Esophagus (tissue), 2 donors: ENCODE results near the gene EHD3. TPM values are rescaled to one million over a fixed set of nuclear protein-coding genes. Genes with fewer than 3 reads are reported as not detected.
A peak's percentile ranks its signal among the peaks of the same experiment; 100 is the strongest.

ENCODE experiments used
- H3K27ac ChIP-seq, 2 donors: one replicate each; pipeline ENCODE4 v1.5.1; 2013; ENCODE audit warnings: low read depth in 2 of 2, mild to moderate bottlenecking in 2 of 2, inconsistent platforms in 1 of 2, low read length in 1 of 2, moderate library complexity in 1 of 2
- H3K27me3 ChIP-seq, 2 donors: one replicate each; pipeline ENCODE4 v1.6.1; 2013; ENCODE audit warnings: low read length in 2 of 2, control low read depth in 1 of 2, mild to moderate bottlenecking in 1 of 2; ENCODE audit not compliant: insufficient read depth in 2 of 2, control insufficient read depth in 1 of 2
- H3K36me3 ChIP-seq, 2 donors: one replicate each; pipeline ENCODE4 v1.6.1; 2013; ENCODE audit warnings: low read length in 1 of 2; ENCODE audit not compliant: control insufficient read depth in 2 of 2, insufficient read depth in 2 of 2
- H3K4me1 ChIP-seq, 2 donors: one replicate each; pipeline ENCODE4 v1.6.1; 2013; ENCODE audit warnings: low read length in 1 of 2; ENCODE audit not compliant: control insufficient read depth in 2 of 2, insufficient read depth in 2 of 2
- H3K4me3 ChIP-seq, 2 donors: one replicate each; pipeline ENCODE4 v1.5.1; 2013; ENCODE audit warnings: low read length in 2 of 2, mild to moderate bottlenecking in 2 of 2, low read depth in 1 of 2, moderate library complexity in 1 of 2
- H3K9me3 ChIP-seq, 2 donors: one replicate each; pipeline ENCODE4 v1.6.1; 2013; ENCODE audit warnings: mild to moderate bottlenecking in 2 of 2, low read depth in 1 of 2, low read length in 1 of 2, moderate library complexity in 1 of 2; ENCODE audit not compliant: control insufficient read depth in 2 of 2, insufficient read depth in 1 of 2
- WGBS, 2 donors: extraction: QIAGEN DNeasy Blood & Tissue Kit; methylation state at CpG; one replicate each; pipeline ENCODE4 v1.1.7; 2013; 5-methylcytosine and 5-hydroxymethylcytosine counted together
- polyA plus RNA-seq, 2 donors: library from polyadenylated mRNA; stranded (reverse); fragments of 200-250 nt; gene quantifications; one replicate each; pipeline ENCODE4 v1.2.3, GENCODE V29; 2013
- donor health status: healthy with polysubstance abuse.
- donor health status: Bipolar disorder and iron deficiency.

EHD3 gene
- polyA plus RNA-seq, 2 donors, result 24.1 to 27.4 TPM

GRCh38 chr2:31219131-31219969 is 14.6 kb upstream of the EHD3 start:
- Histone ChIP-seq H3K4me3 (no peak overlapping the region), H3K36me3 (no peaks in the 10 kb centered on the region), H3K9me3 (no peaks in the 10 kb centered on the region), H3K27me3 (no peaks in the 10 kb centered on the region), H3K4me1 (peaks cover 0 to 13% of the 10 kb centered on the region in 2 donors), H3K27ac (peak overlapping the region in 1 of 2 donors; percentile 24)
- WGBS, 2 donors, result 58 to 59% methylated on average over 11 of the region's 11 CpGs

DNA sequence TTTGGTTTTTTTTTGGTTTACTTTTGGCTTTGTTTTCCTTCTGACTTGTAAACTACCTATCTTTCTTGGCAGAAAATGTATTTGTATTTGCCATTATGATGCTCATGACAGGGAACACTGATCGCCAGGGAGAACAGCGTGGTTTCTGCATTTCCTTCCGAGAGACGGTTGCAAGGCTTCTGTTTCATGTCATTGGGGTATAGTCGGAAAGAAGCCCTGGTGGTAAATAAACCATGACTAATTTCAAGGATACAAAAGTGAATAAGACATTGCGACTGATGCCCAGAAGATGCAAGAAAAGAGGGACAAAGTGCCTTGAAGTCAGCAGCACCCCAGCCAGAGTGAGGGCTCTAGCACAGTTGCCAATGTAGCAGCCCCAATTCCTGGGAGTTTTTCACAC is 12.4 kb upstream of the EHD3 start:
- Histone ChIP-seq H3K27me3 (no peaks in the 10 kb centered on the region), H3K4me1 (peaks cover 0 to 12% of the 10 kb centered on the region in 2 donors), H3K36me3 (no peaks in the 10 kb centered on the region), H3K27ac (no peak overlapping the region), H3K9me3 (no peaks in the 10 kb centered on the region), H3K4me3 (no peak overlapping the region)
- 68 to 79% methylated on average over 6 of the region's 6 CpGs for WGBS, 2 donors

- WGBS, 2 donors, result 80 to 85% methylated on average over 4 of the region's 4 CpGs
- Histone ChIP-seq H3K36me3 (no peaks in the 10 kb centered on the region), H3K27me3 (no peaks in the 10 kb centered on the region), H3K4me1 (peaks cover 0 to 12% of the 10 kb centered on the region in 2 donors), H3K27ac (no peak overlapping the region), H3K4me3 (no peak overlapping the region), H3K9me3 (no peaks in the 10 kb centered on the region)
These were observed 11.9 kb upstream of the EHD3 start for GRCh38 chr2:31222071-31222470.

DNA sequence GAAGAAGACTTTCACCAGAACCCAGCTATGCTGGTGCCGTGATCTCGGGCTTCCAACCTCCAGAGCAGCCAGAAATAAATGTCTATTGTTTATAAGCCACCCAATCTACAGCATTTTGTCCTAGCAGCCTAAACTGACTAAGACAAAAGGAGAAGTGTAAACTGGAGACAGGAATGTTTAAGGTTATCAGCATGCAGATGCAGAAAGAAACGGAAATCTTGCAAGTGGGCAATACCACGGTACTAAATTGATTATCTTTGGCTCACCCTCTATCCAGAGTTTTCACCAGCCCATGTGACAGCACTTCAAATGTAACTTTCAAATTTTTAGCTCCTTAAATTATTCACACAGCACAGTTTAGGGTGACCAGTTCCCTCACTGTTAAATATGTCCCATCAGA is 10.9 kb upstream of the EHD3 start:
- Histone ChIP-seq H3K9me3 (no peaks in the 10 kb centered on the region), H3K4me1 (peaks cover 0 to 13% of the 10 kb centered on the region in 2 donors), H3K4me3 (no peak overlapping the region), H3K36me3 (no peaks in the 10 kb centered on the region), H3K27ac (no peak overlapping the region), H3K27me3 (no peaks in the 10 kb centered on the region)
- 82 to 83% methylated on average over 4 of the region's 4 CpGs for WGBS, 2 donors

DNA sequence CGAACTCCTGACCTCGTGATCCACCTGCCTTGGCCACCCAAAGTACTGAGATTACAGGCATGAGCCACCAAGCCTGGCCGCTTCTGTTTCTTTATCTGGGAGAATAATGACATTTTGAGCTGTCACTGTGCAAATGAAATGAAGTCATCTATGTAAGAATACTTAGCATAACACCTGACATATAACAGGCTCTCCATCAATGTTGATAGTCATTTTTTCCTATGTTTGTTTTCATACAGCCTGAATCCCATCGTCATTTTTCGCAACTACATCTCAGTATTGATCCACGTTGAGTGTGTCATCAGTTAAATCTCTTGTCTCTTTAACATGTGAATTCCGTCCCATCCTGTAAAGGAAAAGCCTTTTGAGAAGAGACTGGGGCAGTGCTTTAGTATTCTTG is 10.2 kb upstream of the EHD3 start:
- H3K4me3 ChIP-seq, result no peak overlapping the region
- 83 to 90% methylated on average over 7 of the region's 7 CpGs for WGBS, 2 donors
- H3K9me3 ChIP-seq, result no peaks in the 10 kb centered on the region
- no peak overlapping the region for H3K27ac ChIP-seq
- H3K4me1 ChIP-seq, result peaks cover 0 to 13% of the 10 kb centered on the region in 2 donors
- H3K27me3 ChIP-seq, result no peaks in the 10 kb centered on the region
- no peaks in the 10 kb centered on the region for H3K36me3 ChIP-seq

GRCh38 chr2:31226266-31226665 is 7.7 kb upstream of the EHD3 start:
- H3K4me1 ChIP-seq, result peaks cover 0 to 6% of the 10 kb centered on the region in 2 donors
- 29 to 46% methylated on average over 2 of the region's 2 CpGs for WGBS, 2 donors
- no peaks in the 10 kb centered on the region for H3K9me3 ChIP-seq
- H3K27me3 ChIP-seq, result no peaks in the 10 kb centered on the region
- peak overlapping the region in 1 of 2 donors; percentile 15 for H3K27ac ChIP-seq
- no peaks in the 10 kb centered on the region for H3K36me3 ChIP-seq
- no peak overlapping the region for H3K4me3 ChIP-seq

- no peaks in the 10 kb centered on the region for H3K27me3 ChIP-seq
- WGBS, 2 donors, result 52% methylated on average over 6 of the region's 6 CpGs
- no peak overlapping the region for H3K4me3 ChIP-seq
- H3K4me1 ChIP-seq, result peaks cover 0 to 6% of the 10 kb centered on the region in 2 donors
- H3K27ac ChIP-seq, result peak overlapping the region in 1 of 2 donors; percentile 44
- no peaks in the 10 kb centered on the region for H3K36me3 ChIP-seq
- no peaks in the 10 kb centered on the region for H3K9me3 ChIP-seq
These were observed 6.8 kb upstream of the EHD3 start for GRCh38 chr2:31227110-31227509.

GRCh38 chr2:31227711-31228125 is 6.2 kb upstream of the EHD3 start:
- WGBS, 2 donors, result 45 to 55% methylated on average over 10 of the region's 10 CpGs
- peak overlapping the region; percentile 48 to 90 for H3K27ac ChIP-seq
- no peaks in the 10 kb centered on the region for H3K36me3 ChIP-seq
- H3K4me1 ChIP-seq, result peaks cover 0 to 8% of the 10 kb centered on the region in 2 donors
- H3K4me3 ChIP-seq, result no peak overlapping the region
- no peaks in the 10 kb centered on the region for H3K27me3 ChIP-seq
- H3K9me3 ChIP-seq, result no peaks in the 10 kb centered on the region

DNA sequence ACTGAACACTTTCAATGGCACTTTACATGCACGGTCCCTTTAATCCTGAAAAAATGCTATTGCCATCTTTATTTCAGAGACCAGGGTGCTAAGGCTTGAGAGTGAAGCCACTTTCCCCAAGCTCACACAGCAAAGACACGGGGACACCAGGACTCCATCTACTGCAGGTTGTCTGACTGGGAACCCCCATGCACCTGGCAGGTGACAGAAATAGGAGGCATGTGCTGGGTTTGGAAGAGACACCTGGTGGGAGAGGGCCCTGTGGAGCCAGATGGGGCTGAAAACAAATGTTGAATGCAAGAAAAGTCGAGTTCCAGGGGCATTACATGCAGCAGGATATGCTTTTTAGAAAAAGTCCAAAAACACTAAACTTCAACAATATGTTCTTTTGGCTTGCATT is 5.2 kb upstream of the EHD3 start:
- Histone ChIP-seq H3K4me1 (peaks cover 0 to 9% of the 10 kb centered on the region in 2 donors), H3K4me3 (no peak overlapping the region), H3K9me3 (no peaks in the 10 kb centered on the region), H3K27me3 (no peaks in the 10 kb centered on the region), H3K36me3 (no peaks in the 10 kb centered on the region), H3K27ac (no peak overlapping the region)
- 71 to 90% methylated on average over 3 of the region's 3 CpGs for WGBS, 2 donors

DNA sequence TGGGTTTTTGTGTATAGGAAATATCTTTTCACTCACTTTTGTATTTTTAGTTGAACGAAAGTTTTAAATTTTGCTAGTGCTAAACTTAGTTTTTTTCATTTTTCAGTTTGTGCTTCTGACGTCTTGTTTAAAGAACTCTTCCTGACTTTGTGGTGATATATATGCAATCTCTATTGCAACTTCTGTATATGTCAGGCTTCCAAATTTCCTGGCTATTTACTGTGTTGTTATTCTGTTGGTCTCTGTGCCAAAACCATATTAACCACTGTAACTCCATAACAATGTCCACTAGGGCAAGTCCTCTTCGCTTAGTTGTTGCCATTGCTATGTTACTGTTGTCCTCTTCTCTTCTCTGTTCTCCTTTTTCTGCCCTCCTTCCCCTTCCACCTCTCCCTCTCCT is 3.2 kb upstream of the EHD3 start:
- Histone ChIP-seq H3K27me3 (no peaks in the 10 kb centered on the region), H3K36me3 (no peaks in the 10 kb centered on the region), H3K4me1 (peaks cover 4 to 13% of the 10 kb centered on the region in 2 donors), H3K4me3 (no peak overlapping the region), H3K27ac (no peak overlapping the region), H3K9me3 (no peaks in the 10 kb centered on the region)
- WGBS, 2 donors, result 63% methylated on average over 3 of the region's 3 CpGs
